Measurements from ENCODE around the gene TRIP6. TPM values are rescaled to one million over a fixed set of nuclear protein-coding genes. Genes with fewer than 3 reads are reported as not detected.

The TRIP6 gene
- total RNA-seq, 1 donor from 2014 or later = 70.3 TPM

GRCh38 chr7:100888291-100888987 is 21.3 kb downstream of the TRIP6 start:
- Histone ChIP-seq H3K36me3 (ENCODE audit: control insufficient read depth, insufficient read depth, low read length) (peaks cover 28% of the 10 kb centered on the region), H3K27me3 (ENCODE audit: control insufficient read depth, insufficient read depth, low read length) (no peaks in the 10 kb centered on the region), H3K4me3 (ENCODE audit: low read depth, low read length) (peak overlapping the region; percentile 83)
- DNase-seq (ENCODE audit: low read depth) (no peak), FAIRE-seq (peak; percentile 77)
- TF ChIP-seq, protein P1, sequence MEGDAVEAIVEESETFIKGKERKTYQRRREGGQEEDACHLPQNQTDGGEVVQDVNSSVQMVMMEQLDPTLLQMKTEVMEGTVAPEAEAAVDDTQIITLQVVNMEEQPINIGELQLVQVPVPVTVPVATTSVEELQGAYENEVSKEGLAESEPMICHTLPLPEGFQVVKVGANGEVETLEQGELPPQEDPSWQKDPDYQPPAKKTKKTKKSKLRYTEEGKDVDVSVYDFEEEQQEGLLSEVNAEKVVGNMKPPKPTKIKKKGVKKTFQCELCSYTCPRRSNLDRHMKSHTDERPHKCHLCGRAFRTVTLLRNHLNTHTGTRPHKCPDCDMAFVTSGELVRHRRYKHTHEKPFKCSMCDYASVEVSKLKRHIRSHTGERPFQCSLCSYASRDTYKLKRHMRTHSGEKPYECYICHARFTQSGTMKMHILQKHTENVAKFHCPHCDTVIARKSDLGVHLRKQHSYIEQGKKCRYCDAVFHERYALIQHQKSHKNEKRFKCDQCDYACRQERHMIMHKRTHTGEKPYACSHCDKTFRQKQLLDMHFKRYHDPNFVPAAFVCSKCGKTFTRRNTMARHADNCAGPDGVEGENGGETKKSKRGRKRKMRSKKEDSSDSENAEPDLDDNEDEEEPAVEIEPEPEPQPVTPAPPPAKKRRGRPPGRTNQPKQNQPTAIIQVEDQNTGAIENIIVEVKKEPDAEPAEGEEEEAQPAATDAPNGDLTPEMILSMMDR (IDR thresholded peaks at IDR 0.05; ENCODE audit: insufficient read depth, low read length, severe bottlenecking) = no peak

GRCh38 chr7:100888988-100889750 is 22.0 kb downstream of the TRIP6 start, which contains the start of gene UFSP1:
Gene UFSP1, minus strand, starts transcription at chr7:100889715. Its CDS starts 444 bp downstream, at chr7:100889271.
- peak within 1 kb of the TSS; percentile 83 for H3K4me3 ChIP-seq (ENCODE audit: low read depth, low read length)
- TF ChIP-seq, protein P1 (IDR thresholded peaks at IDR 0.05; ENCODE audit: insufficient read depth, low read length, severe bottlenecking) = no peak
- H3K36me3 ChIP-seq (ENCODE audit: control insufficient read depth, insufficient read depth, low read length) = peaks cover 23% of the 10 kb centered on the region
- no peak for DNase-seq (ENCODE audit: low read depth)
- FAIRE-seq = no peak
- no peaks in the 10 kb centered on the region for H3K27me3 ChIP-seq (ENCODE audit: control insufficient read depth, insufficient read depth, low read length)

DNA sequence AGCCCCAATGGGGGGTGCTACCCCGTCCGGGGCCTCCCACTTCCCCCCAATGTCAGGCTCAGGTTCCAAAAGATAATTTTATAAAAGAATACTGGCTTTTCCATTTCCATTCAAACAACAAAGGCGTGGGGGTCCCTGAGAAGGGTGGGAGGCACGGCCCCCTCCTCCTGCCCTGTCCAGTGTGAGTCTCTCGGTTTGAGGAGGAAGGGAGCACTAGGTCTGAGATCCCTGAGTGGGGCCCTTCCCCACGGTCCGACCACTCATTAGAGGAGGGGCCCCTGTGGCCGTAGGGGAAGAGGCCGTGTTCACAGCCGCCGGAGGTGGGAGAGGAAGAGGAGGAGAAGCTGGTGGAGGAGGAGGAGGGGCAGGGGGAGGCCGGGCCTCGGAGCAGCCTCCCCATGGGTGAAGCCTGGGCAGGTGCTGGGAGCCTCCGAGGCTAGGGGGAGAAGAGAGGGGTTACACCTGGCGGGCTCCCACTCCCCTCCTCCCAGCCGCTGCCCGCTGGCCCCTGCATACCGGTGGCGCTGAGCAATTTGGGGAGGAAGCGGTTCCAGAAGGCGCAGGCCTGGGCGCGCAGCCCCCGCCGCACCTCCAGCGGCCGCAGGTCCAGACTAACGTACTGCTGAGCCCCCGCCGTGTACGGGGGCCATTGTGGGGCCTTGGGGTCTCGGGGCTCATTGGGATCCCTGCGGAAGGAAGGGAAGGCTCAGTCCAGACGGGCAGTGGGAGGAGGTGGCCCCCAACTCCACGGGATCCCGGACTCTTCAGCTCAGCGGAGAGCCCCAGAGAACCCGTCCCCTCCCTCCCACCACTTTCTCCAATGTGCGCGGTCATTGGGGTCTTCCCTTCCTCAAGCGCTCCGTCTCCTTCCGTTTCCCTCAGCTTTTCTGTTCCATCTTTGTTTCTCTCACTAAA is 23.7 kb downstream of the TRIP6 start:
- Histone ChIP-seq H3K27me3 (ENCODE audit: control insufficient read depth, insufficient read depth, low read length) (peaks cover under 1% of the 10 kb centered on the region), H3K36me3 (ENCODE audit: control insufficient read depth, insufficient read depth, low read length) (peaks cover 13% of the 10 kb centered on the region), H3K4me3 (ENCODE audit: low read depth, low read length) (peak overlapping the region; percentile 51)
- DNase-seq (ENCODE audit: low read depth) = no peak
- TF ChIP-seq, protein P1 (IDR thresholded peaks at IDR 0.05; ENCODE audit: insufficient read depth, low read length, severe bottlenecking) = no peak
- no peak for FAIRE-seq

GRCh38 chr7:100891568-100892247 is 24.5 kb downstream of the TRIP6 start:
- peak overlapping the region; percentile 51 for H3K4me3 ChIP-seq (ENCODE audit: low read depth, low read length)
- no peak for FAIRE-seq

More at GRCh38 chr7:100891568-100892247, 24.5 kb downstream of the TRIP6 start:
- DNase-seq (ENCODE audit: low read depth) = peak; percentile 93
- Histone ChIP-seq H3K36me3 (ENCODE audit: control insufficient read depth, insufficient read depth, low read length) (peaks cover 11% of the 10 kb centered on the region), H3K27me3 (ENCODE audit: control insufficient read depth, insufficient read depth, low read length) (peaks cover 7% of the 10 kb centered on the region)
- TF ChIP-seq, protein P1 (IDR thresholded peaks at IDR 0.05; ENCODE audit: insufficient read depth, low read length, severe bottlenecking) = no peak
